GM19463 (cell line): Measurements from ENCODE around the gene CSMD2.
"Not testable (repeated sequence)": the region's sequence is repeated elsewhere in the genome, so short reads cannot be mapped to it uniquely, and the experiment has no call there.

Experiments used
- ATAC-seq: cut with Tn5 transposase; IDR thresholded peaks from one replicate; pipeline ENCODE4 v1.9.1; 2021; ENCODE audit warnings: mild to moderate bottlenecking, moderate library complexity; ENCODE audit not compliant: unreplicated experiment

Gene CSMD2

GRCh38 chr1:34113362-34113761, 51.7 kb downstream of the CSMD2 start:
- ATAC-seq = no peak

GRCh38 chr1:34108711-34109110, 56.3 kb downstream of the CSMD2 start:
- ATAC-seq = no peak

DNA sequence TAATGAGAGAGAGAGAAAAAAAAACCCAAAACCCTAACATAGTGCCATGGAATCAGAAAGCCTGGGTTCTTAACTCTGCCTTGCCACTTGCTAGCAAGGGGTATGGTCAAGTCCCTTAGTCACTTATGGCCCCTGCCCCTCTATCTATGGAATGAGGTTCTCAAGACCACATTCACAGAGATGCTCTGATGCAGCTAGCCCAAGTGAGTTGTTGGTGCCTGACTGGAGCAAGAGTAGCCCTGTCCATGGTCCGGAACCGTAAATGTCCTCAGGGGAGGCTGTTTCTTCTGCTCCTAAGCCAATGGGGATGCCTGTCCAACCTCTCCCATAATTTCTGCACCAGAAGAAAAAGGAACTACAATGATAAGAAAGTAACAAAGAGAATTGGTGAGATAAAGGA, 56.8 kb downstream of the CSMD2 start:
- ATAC-seq = no peak

DNA sequence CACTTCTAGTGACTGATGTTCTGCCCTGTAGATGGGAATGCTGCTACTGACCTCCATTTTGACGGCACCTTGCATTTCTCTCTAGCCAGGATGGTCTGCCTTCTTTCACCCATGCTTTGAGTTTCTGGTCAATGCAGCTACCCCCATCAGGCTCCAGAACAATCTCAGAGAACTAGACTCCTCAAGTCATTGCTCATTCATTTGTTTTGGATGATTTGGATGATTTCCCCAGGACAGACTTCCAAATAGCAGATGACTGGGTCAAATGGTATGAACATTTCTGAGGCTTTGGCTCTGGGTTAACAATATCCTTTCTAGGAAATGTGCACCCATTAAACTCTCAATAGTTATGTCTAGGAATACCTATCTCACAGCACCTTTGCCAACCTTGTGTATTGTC, 63.9 kb downstream of the CSMD2 start:
- ATAC-seq = no peak

GRCh38 chr1:34100332-34100731, 64.7 kb downstream of the CSMD2 start:
- no peak for ATAC-seq

DNA sequence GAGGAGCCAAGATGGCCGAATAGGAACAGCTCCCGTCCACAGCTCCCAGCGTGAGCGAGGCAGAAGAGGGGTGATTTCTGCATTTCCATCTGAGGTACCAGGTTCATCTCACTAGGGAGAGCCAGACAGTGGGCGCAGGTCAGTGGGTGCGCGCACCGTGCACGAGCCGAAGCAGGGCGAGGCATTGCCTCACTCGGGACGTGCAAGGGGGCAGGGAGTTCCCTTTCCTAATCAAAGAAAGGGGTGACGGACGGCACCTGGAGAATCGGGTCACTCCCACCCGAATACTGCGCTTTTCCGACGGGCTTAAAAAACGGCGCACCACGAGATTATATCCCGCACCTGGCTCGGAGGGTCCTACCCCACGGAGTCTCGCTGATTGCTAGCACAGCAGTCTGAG, 72.6 kb downstream of the CSMD2 start:
- ATAC-seq = not testable (repeated sequence)

DNA sequence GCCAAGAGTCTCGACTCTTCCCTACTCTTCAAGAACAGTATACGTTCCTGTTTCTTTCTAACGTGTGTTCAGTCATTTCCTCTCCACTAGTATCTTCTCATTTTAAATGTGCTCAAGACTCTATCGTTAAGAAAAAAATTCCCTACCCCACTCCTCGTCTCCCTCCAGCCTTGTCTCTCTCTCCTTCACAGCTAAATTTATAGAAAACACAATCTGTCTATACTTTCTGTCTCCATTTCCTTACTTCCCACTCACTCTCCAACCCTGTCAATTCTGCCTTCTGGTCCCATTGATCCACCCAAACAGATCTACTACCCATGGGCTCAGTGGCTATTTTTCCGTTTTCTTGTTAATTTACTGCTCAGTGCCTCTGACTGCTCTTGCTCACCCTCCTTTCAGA, 75.3 kb downstream of the CSMD2 start:
- ATAC-seq = no peak

DNA sequence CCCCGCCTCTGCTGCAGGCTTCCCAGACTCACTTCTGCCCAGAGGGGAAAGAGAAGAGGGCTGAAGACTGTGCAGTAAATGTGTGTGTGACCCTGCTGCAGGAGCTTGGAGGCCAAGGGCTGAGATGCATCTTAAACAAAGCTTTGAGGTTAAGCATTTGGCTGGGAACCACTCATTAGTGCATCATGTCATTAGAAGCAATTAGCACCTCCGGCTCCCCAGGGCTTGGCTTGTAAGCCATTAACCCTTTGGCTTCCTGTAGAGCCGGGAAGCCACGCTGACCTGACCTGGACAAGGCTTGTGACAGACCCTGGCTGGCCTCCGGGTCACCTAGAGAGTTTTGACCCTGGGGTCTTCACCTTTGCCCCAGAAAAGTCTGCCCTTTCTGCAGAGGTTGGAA, 77.0 kb downstream of the CSMD2 start:
- ATAC-seq = no peak

DNA sequence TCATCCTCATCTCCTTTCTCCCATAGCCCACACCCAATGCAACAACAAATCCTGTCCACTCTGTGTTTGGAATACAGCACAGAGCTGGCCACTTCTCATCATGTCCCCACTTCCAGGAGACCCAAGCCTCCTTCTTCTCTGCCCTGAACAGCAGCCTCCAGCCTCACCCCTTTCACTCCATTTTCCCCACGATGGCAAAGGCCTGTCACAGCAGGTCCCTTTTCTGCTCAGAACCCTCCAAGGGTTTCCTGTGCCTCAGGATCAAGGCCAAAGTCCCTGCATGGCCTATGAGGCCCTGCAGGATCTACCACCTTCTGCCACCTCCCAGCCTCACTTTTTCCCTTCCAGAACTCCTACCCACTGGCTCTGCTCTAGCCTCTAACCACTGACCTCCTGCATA, 78.5 kb downstream of the CSMD2 start:
- no peak for ATAC-seq

DNA sequence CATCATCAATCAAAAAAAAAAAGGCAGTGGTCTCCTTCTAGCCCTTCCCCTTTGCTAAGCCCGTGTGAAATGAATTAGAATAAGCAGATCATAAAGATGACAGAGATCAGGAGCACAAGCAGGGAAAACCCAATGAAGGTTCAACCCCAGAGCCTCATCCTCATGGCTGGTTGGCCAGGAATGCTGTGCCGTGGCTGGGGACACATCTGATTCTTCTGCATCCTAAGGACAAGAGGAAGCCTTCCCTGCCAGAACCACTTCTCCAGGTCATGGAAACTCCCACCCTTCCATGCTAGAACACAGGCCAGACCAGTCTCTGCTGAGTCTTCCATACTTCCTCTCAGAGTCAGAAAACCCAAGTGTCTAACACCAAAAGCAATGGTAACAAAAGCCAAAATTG, 81.1 kb downstream of the CSMD2 start:
- ATAC-seq = no peak

DNA sequence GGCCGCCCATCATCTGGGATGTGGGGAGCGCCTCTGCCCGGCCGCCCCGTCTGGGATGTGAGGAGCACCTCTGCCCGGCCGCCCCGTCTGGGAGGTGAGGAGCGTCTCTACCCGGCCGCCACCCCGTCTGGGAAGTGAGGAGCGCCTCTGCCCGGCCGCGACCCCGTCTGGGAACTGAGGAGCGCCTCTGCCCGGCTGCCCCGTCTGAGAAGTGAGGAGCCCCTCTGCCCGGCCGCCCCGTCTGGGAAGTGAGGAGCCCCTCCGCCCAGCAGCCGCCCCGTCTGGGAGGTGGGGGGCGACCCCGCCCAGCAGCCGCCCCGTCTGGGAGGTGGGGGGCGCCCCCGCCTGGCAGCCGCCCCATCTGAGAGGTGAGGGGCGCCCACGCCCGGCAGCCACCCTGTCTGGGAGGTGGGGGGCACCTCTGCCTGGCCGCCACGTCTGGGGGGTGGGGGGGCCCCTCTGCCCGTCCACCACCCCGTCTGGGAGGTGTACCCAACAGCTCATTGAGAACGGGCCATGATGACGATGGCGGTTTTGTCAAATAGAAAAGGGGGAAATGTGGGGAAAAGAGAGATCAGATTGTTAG, 82.9 kb downstream of the CSMD2 start:
- not testable (repeated sequence) for ATAC-seq

DNA sequence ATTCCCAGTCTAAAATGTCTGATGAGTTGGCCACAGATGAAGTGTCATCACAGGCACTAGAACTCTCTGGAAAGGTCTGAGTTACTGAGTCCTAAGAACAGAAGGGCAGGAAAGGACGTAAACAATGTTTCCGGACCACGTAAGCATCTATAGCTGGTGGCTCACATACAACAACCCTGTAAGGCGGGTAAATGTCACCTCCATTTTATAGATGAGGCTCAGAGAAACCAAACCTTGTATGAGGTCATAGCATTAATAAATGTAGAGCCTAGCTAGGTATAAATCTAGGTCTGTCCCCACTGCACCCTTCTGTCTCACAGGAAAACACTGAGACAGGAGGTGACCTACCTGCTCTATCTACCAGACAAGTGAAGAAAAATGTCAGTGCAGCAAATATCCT, 86.6 kb downstream of the CSMD2 start:
- ATAC-seq = no peak

GRCh38 chr1:34075576-34075975, 89.5 kb downstream of the CSMD2 start:
- ATAC-seq = no peak

DNA sequence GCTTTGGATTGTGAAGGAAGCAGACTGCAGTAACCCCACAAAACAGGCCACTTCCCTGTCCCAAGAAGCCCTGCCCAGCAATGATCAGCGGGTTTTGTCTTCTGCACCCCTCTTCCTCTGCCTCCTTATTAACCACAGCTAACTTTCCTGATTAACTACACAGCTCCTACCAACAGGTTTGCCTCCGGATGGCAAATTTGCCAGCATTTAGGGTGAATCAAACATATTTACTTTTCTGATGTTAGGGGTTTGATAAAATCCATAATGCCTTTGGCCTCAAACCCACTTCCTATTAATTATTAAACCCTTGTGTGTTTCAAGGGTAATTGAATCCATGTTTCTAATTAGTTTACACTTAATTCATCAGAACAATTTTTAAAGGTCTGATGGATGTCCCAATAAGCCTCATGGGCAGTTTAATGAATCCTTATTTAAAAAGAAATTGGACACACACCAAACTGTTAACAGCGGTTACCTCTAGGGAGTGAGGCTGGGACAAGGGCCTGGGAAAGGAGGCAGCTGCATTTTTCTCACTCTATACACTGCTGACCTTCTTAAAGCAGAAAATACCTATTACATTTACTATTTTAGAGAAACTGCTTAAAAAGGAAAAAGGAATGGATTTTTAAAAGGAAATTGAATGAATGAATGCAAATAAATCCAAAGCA, 91.9 kb downstream of the CSMD2 start:
- no peak for ATAC-seq

DNA sequence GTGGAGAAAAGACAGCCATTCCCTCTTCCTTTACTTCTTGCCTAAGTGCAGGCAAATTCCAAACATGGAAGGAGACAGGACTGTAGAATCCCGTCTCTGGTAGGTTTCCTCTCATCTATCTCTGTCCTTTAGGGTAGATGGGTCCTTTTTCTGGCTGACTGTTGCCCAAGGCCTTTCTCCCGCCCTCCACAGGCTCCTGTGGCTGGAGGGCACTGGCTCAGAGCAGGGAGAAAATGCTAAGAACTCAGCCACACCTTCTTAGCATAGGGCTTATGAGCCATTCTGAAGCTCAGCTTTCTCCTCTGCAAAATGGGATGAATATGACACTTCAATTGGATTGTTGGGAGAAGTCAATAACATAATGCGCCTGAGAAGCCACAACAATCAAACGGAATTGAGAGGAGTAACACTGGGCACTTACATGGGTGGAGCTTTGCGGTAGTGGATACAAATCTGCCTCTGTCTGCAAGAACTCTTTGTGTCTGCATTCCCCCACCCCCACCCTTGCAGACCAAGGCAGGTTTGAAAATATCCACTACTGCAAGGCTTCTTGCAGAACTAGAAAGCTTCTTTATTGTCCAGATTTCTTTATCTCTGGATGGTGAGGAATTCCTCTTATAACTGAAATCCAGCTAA, 94.7 kb downstream of the CSMD2 start:
- no peak for ATAC-seq

- ATAC-seq = no peak
Measured at GRCh38 chr1:34066981-34067603, 97.9 kb downstream of the CSMD2 start.

DNA sequence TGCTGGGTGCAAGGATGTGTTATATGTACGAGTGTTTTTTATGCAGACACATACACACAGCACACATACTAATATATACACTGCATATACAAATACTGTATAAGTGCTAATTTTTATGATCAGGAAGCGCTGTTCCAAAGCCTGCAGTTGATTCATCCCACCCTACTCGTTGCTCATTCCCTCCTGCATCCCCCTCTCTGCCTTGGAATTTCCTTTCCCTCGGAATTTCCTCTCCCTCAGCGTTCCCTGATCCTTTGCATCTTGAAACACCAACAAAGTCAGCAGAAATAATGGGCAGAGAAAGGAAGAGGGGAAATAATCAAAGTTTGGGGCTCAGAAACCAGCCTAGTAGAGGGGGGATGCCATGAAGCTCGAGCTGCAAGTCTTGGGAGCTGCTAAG, 98.9 kb downstream of the CSMD2 start:
- ATAC-seq = no peak

DNA sequence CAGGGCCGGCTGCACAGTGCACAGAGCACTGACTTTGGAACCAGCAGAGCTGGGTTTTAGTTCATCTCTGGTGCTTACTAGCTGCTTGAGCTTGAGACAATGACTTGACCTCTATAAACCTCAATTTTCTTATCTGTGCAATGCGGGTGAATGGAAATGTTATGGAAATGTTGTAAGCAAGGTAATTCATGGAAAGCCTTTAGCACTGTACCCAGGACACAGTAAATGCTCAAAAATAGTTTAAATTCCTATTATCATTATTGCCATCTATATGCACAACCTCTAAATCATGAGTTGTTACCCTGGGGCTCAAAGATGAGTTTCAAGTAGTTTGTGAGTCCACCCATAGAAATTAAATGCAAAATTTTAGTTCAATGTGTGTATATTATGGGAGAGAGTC, 99.5 kb downstream of the CSMD2 start:
- no peak for ATAC-seq

DNA sequence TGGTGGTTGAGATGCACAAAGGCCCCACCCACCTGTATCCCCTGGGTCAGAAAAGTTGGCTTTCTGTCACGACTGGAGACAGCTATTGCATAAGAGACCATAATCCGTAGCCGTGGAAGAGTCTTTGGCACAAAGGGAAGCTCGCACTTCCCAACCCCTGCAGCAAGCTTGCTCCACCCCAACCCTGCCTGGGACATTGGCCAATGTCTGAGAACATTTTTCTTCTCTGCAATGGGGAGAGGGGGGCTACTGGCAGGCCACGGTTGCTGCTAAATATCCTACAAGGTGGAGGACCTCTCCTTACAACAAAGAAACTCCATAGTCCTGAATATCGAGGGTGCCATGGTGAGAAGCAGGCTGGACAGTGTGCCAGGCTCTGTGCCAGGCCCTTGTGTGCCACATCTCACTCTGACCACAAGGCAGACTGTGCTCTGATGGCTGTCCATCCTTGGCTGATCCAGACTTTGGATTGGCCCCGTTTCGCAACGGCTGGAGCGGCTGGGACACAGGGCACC, 104.1 kb downstream of the CSMD2 start:
- ATAC-seq = no peak

- ATAC-seq = no peak
Measured at GRCh38 chr1:34060187-34060730, 104.8 kb downstream of the CSMD2 start.

DNA sequence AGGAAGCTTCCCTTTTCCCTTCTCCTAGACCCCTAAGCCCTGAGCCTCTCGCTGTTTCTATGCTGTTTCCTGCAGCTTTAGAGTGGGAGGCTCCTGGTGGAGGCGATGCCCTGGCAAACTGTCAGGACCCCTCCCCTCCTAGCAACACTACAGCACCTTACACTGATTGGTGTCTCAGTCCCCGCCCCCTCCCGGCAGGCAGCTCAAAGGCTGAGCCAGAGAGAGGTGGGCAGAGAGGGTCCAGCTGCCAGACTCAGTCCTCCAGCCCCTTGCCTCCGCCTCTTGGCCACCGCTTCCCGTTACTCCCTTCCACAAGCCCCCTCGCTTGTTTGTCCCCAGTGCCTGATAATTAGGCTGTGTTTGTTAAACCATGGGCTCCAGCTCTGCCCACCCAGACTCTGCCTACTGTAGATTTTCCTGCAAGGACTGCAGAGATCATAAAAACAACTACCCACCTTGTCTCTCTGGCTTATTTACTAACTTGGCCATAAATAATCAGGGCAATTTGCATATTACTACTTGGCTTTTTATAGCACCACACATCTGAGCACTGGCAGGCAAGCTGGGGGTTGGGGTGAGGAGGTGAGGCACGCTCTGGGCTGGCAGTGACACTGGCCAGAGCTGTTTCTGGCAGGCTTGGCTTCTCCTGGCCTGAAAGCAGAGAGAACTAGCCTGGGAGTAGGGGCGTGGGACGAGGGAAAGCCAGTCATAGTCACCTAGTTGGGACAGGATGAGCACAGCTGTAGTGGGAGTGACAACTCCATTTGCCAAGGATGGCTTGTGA, 107.5 kb downstream of the CSMD2 start:
- no peak for ATAC-seq
